SK-N-MC (cell line): ENCODE data around the gene ANKRD33B.
"Not testable (repeated sequence)": the region's sequence is repeated elsewhere in the genome, so short reads cannot be mapped to it uniquely, and the experiment has no call there.

Source experiments
- EZH2 ChIP-seq: fragments of 200-600 bp; sonication (generic); IDR thresholded peaks from one replicate; pipeline ENCODE4 v1.6.1; 2017; ENCODE audit warnings: antibody characterized with exemption
- FOXP2 ChIP-seq: optimal IDR thresholded peaks from 2 replicates; pipeline ENCODE3; 2011; ENCODE audit warnings: mild to moderate bottlenecking, moderate library complexity; ENCODE audit not compliant: insufficient read depth; ENCODE audit errors: extremely low read length, control extremely low read depth
- POLR2AphosphoS5 ChIP-seq: IDR thresholded peaks from 2 replicates; pipeline ENCODE4 v1.6.1; 2012; ENCODE audit warnings: mild to moderate bottlenecking, low read depth, low read length, borderline replicate concordance

DNA sequence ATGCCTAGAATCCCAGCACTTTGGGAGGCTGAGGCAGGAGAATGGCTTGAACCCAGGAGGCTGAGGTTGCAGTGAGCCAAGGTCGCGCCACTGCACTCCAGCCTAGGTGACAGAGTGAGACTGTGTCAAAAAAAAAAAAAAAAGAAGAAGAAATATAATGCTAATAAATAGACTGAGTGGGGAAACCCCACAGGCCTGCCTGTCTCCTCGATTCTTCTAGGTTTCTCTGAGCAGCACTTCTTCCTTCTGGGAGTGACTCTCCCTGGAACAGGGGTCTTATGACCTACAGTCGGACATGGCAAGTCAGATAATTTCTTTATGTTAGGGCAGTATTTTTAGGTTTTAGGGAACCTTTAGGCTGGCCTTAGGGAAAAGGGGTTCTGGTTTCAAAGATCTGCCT, 66.9 kb downstream of the ANKRD33B start:
- TF ChIP-seq POLR2AphosphoS5, EZH2, FOXP2: not testable (repeated sequence)
